ENCODE measurements around the gene EHMT1.

The EHMT1 gene

DNA sequence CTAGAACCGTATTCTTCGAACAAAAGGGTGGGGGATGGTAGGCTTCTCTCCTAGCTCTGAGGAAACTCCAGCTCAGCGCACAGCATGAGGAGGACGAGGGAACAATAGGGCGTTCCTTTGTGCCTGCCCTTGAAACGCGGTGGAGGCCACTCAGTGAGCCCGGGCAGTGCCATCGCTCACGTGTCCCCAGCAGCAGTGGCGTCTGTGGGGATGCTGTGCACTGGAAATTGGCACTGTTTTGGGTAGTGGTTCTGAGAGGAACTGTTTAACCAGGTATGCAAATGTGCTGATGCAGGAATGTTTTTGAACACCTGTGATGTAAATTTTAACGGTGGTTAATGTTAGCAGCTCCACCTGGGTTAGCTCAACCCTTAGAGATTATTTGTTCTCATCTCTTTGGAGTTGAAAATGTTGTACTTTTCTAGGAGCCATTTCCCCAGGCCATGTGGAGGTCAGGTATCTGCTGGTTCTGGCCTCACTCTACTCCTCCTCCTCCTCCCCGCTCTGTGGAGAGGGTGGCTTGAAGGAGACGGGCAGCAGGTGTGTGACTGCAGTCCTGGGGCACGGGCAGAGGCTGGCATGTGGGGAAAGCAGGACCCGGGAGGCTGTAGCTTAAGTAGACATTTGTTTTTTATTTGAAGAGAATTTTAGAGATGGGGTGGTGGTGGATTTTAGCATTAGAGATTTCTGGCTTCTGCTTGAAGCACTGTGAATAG, 48.3 kb downstream of the EHMT1 start (continued):
- TF ChIP-seq ZFP30 (CRISPR knock-in tag; IDR thresholded peaks at IDR 0.05) = no peak
- TF ChIP-seq, protein P1, sequence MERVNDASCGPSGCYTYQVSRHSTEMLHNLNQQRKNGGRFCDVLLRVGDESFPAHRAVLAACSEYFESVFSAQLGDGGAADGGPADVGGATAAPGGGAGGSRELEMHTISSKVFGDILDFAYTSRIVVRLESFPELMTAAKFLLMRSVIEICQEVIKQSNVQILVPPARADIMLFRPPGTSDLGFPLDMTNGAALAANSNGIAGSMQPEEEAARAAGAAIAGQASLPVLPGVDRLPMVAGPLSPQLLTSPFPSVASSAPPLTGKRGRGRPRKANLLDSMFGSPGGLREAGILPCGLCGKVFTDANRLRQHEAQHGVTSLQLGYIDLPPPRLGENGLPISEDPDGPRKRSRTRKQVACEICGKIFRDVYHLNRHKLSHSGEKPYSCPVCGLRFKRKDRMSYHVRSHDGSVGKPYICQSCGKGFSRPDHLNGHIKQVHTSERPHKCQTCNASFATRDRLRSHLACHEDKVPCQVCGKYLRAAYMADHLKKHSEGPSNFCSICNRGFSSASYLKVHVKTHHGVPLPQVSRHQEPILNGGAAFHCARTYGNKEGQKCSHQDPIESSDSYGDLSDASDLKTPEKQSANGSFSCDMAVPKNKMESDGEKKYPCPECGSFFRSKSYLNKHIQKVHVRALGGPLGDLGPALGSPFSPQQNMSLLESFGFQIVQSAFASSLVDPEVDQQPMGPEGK (CRISPR knock-in tag; IDR thresholded peaks at IDR 0.05; ENCODE audit: borderline replicate concordance) = no peak

DNA sequence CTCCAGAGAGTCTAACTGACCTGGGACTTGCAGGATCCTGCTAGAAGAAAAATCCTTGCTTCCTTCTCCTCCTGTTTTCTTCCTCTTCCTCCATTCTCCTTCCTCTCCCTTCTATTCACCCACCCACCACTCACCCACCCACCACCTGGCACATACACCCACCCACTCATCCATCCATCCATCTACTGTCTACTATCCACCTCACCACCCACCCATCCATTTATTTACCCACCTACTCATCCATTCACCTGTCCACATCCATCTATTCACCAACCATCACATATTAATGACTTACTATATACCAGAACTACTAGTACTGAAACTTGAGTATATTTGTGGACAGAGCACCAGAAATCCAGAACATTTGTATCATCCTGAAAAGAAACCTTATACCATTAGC, 49.4 kb downstream of the EHMT1 start:
- no peak for ATAC-seq
- no peak for TF ChIP-seq SNAI2 (CRISPR knock-in tag; IDR thresholded peaks at IDR 0.05)
- TF ChIP-seq, protein P2, sequence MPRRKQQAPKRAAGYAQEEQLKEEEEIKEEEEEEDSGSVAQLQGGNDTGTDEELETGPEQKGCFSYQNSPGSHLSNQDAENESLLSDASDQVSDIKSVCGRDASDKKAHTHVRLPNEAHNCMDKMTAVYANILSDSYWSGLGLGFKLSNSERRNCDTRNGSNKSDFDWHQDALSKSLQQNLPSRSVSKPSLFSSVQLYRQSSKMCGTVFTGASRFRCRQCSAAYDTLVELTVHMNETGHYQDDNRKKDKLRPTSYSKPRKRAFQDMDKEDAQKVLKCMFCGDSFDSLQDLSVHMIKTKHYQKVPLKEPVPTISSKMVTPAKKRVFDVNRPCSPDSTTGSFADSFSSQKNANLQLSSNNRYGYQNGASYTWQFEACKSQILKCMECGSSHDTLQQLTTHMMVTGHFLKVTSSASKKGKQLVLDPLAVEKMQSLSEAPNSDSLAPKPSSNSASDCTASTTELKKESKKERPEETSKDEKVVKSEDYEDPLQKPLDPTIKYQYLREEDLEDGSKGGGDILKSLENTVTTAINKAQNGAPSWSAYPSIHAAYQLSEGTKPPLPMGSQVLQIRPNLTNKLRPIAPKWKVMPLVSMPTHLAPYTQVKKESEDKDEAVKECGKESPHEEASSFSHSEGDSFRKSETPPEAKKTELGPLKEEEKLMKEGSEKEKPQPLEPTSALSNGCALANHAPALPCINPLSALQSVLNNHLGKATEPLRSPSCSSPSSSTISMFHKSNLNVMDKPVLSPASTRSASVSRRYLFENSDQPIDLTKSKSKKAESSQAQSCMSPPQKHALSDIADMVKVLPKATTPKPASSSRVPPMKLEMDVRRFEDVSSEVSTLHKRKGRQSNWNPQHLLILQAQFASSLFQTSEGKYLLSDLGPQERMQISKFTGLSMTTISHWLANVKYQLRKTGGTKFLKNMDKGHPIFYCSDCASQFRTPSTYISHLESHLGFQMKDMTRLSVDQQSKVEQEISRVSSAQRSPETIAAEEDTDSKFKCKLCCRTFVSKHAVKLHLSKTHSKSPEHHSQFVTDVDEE (CRISPR knock-in tag; IDR thresholded peaks at IDR 0.05) = no peak
- no peak for TF ChIP-seq ZNF8 (CRISPR knock-in tag; IDR thresholded peaks at IDR 0.05)
- no peak for TF ChIP-seq ARNTL (CRISPR knock-in tag; IDR thresholded peaks at IDR 0.05; ENCODE audit: borderline replicate concordance, low read depth)

DNA sequence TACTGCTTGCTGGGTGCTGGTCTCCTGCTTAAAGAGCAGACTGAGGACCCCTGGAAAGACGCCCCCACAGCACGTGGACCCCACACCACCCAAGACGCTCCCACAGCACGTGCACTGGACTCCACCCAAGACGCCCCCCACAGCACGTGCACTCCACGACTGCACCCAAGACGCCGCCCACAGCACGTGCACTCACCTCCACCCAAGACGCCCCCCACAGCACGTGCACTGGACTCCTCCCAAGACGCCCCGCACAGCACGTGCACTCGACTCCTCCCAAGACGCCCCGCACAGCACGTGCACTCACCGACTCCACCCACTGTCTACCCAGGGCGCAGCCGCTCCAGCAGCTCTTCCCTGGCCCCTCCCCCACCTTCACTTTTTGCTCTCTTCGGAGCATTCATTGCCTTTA, 50.5 kb downstream of the EHMT1 start:
- TF ChIP-seq GLIS3 (CRISPR knock-in tag; IDR thresholded peaks at IDR 0.05) = no peak
- TF ChIP-seq TCF4 (CRISPR knock-in tag; IDR thresholded peaks at IDR 0.05; ENCODE audit: borderline replicate concordance) = no peak
- TF ChIP-seq ARNTL (CRISPR knock-in tag; IDR thresholded peaks at IDR 0.05; ENCODE audit: borderline replicate concordance, low read depth) = no peak
- no peak for TF ChIP-seq TOX (CRISPR knock-in tag; IDR thresholded peaks at IDR 0.05; ENCODE audit: borderline replicate concordance)
- TF ChIP-seq ESRRG (CRISPR knock-in tag; IDR thresholded peaks at IDR 0.05) = no peak
- no peak for TF ChIP-seq ZC3H10 (CRISPR knock-in tag; IDR thresholded peaks at IDR 0.05)
- no peak for TF ChIP-seq ZFP30 (CRISPR knock-in tag; IDR thresholded peaks at IDR 0.05)
- TF ChIP-seq, protein P3, sequence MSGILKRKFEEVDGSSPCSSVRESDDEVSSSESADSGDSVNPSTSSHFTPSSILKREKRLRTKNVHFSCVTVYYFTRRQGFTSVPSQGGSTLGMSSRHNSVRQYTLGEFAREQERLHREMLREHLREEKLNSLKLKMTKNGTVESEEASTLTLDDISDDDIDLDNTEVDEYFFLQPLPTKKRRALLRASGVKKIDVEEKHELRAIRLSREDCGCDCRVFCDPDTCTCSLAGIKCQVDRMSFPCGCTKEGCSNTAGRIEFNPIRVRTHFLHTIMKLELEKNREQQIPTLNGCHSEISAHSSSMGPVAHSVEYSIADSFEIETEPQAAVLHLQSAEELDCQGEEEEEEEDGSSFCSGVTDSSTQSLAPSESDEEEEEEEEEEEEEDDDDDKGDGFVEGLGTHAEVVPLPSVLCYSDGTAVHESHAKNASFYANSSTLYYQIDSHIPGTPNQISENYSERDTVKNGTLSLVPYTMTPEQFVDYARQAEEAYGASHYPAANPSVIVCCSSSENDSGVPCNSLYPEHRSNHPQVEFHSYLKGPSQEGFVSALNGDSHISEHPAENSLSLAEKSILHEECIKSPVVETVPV (CRISPR knock-in tag; IDR thresholded peaks at IDR 0.05) = no peak
- TF ChIP-seq CSDC2 (CRISPR knock-in tag; IDR thresholded peaks at IDR 0.05) = no peak
- TF ChIP-seq SNAI2 (CRISPR knock-in tag; IDR thresholded peaks at IDR 0.05) = no peak
- TF ChIP-seq ZFP3 (CRISPR knock-in tag; IDR thresholded peaks at IDR 0.05) = no peak
- TF ChIP-seq ISL1 (CRISPR knock-in tag; IDR thresholded peaks at IDR 0.05) = no peak
- no peak for TF ChIP-seq OSR1 (CRISPR knock-in tag; IDR thresholded peaks at IDR 0.05)
- TF ChIP-seq, protein P1 (CRISPR knock-in tag; IDR thresholded peaks at IDR 0.05; ENCODE audit: borderline replicate concordance) = no peak
- TF ChIP-seq PPARA (CRISPR knock-in tag; IDR thresholded peaks at IDR 0.05; ENCODE audit: borderline replicate concordance) = no peak
- TF ChIP-seq ZNF565 (CRISPR knock-in tag; conservative IDR thresholded peaks at IDR 0.05; ENCODE audit: low read depth) = no peak
- TF ChIP-seq ZNF8 (CRISPR knock-in tag; IDR thresholded peaks at IDR 0.05) = no peak
- TF ChIP-seq, protein P4, sequence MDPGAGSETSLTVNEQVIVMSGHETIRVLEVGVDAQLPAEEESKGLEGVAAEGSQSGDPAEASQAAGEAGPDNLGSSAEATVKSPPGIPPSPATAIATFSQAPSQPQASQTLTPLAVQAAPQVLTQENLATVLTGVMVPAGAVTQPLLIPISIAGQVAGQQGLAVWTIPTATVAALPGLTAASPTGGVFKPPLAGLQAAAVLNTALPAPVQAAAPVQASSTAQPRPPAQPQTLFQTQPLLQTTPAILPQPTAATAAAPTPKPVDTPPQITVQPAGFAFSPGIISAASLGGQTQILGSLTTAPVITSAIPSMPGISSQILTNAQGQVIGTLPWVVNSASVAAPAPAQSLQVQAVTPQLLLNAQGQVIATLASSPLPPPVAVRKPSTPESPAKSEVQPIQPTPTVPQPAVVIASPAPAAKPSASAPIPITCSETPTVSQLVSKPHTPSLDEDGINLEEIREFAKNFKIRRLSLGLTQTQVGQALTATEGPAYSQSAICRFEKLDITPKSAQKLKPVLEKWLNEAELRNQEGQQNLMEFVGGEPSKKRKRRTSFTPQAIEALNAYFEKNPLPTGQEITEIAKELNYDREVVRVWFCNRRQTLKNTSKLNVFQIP (CRISPR knock-in tag; IDR thresholded peaks at IDR 0.05; ENCODE audit: borderline replicate concordance, low read depth) = no peak
- TF ChIP-seq RARB (CRISPR knock-in tag; IDR thresholded peaks at IDR 0.05) = no peak
- ATAC-seq = no peak
